ENCODE results near the gene MPRIP.
A peak's percentile ranks its signal among the peaks of the same experiment; 100 is the strongest.

Gene MPRIP

DNA sequence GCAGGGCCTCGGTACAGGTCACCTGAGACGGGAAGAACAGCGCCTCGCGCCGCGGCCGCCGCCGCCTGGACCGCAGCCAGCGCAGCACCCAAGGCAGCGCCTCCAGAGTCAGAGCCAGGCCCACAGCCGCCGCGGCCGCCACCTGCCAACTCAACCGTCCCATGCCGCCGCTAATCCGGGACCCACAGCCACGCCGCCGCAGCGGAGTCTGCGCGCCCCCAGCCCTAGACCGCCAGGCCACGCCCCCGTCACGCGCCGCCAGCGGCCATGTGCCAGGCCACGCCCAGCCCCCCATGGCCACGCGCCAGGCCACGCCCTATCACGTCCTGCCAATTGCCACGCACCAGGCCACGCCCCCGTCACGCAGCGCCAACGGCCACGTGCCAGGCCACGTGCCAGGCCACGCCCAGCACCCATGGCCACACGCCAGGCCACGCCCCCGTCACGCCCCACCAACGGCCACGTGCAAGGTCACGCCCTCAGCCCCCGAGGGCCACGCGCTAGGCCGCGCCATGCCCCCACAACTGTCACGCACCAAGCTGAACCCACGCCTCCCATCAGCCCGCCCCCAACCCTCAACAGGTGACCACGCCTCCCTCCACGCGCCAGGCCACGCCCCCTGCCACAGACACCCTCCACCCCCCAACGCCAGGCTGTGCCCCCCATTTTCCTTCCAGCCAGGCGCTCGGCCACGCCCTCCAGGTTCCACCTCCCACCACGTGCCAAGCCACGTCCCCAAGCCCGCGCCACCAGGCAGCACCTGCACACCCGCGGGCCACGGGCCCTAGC, 164.1 kb downstream of the MPRIP start, which contains the start of gene PLD6:
Gene PLD6, minus strand, starts transcription at position 210 of the 789 bp plus-strand sequence. Its CDS starts 47 bp downstream, at position 163.
- DNase-seq (ENCODE audit: low read depth) = peak; percentile 83

DNA sequence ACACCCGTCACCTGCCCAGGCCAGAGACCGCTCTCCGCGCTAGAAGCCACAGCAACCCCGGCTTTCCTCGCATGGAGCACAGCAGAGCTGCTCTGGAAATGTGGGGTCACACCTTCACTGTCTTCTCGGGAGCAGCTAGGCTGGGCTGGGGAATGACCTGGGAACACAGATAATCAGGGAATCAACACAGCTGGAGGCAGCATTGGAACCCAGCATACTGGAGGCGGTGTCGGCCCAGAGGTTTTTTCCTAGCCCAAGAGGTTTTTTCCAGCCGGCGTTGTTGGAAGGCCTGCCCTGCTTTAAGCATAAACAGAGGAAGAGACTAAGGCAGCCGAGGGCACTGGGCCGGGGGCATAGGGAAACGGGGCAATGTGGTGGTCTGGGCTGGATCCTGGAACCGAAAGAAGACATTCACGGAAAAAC, 164.7 kb downstream of the MPRIP start:
- DNase-seq (ENCODE audit: low read depth) = no peak

DNA sequence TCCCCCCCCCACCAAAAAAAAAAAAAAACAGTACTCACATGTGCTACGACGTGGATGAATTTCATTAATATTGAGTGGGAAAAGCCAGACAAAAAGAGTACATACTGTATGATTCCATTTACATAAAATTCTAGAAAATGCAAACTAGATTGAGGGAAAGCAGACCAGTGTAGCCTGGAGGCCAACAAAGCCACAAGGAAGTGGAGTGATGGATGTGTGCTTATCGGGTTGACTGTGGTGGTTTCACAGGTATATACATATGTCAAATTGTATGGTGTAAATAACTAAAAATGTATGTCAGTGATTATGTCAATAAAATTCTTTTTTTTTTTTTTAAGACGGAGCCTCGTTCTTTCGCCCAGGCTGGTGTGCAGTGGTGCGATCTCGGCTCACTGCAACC, 165.7 kb downstream of the MPRIP start:
- DNase-seq (ENCODE audit: low read depth) = no peak

DNA sequence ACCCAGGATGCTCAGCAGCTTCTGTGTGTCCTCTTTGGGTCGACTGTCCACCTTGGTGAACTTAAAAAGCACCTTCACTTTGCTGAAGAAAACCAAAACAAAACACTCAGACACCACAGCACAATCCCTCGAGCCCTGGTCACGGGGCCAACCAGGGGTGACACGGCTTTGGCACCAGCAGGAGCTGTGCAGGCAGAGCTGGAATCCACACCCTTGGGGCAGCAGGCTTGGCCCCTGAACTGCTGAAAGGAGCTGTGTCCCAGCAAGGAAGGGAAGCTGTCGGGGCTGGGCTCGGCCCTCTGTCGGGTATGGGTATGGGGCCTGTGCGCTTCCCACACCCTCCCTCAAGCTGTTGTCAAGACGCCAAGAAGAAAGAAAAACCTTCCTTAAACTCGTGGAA, 171.5 kb downstream of the MPRIP start:
- DNase-seq (ENCODE audit: low read depth) = no peak

DNA sequence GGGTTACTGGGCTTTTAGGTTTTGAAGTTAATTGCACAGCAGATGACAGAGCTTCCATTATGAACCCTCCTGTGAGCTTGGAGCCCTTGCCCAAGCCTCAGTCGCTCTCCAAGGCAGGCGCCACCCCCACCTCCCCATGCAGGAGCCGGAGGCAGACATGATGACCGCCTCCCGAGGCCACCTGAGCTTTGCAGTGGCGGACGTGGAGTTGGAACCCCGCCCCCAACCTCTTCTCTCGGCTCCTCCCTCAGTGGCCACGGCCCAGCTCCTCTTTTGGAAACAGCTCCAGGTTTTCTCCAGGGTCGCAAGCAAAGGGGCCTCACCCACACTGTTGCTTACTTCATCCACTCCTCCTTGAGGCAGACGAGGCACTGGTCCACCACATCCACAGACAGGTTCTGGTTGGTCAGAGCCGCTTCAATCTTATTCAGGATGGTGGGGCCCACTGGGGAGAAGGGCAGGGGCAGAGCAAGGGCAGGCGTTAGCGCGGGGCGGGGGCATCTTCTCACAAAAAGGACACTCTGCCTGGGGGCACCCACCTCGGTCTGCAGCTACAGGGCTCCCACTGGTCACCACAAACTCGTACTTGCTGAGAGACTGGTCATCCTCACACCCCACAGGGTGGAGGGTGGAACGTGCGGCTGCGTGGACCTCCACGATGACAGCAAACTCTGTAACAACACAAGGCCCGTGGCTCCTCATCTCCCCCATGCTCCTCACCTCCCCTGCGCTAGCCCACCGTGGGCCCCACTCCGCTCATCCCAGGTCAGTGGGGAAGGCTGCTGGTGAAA, 172.6 kb downstream of the MPRIP start:
- DNase-seq (ENCODE audit: low read depth) = no peak

DNA sequence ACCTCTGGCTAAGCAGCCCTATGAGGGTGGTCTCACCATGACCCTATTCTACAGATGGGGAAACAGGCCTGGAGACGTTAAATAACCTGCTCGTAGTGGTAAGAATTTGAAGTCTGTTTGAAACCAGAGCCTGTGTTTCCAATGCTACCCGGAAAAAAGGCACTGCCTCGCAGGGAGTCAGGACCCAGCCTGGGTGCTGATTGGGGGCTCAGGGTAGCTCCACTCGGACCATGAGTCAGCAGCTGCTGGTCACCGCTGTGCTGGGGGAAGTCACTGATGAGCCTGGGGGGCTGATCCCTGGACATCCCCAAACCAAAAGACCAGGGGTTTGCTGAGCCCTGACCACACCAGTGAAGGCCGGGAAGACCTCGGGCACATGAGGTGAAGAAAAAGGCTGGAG, 173.3 kb downstream of the MPRIP start:
- no peak for DNase-seq (ENCODE audit: low read depth)

DNA sequence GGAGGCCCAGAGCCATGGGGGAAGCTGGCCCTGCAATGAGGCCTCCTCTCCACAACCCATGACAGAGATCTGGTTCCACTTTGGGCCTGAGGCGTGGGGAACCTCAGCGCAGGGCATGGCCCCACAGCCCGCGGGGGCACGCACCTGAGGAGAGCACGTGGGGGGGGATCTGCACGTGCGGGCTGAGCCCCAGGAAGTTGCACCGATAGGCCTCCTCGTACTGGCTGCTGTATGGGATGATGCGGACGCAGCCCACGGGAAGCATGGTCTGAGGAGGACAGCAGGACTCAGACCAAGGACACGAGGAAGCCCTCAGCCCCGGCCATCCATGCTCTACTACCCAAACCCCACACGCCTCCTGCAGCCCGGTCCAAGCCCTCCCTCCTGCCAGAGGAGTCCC, 174.0 kb downstream of the MPRIP start:
- DNase-seq (ENCODE audit: low read depth) = no peak

DNA sequence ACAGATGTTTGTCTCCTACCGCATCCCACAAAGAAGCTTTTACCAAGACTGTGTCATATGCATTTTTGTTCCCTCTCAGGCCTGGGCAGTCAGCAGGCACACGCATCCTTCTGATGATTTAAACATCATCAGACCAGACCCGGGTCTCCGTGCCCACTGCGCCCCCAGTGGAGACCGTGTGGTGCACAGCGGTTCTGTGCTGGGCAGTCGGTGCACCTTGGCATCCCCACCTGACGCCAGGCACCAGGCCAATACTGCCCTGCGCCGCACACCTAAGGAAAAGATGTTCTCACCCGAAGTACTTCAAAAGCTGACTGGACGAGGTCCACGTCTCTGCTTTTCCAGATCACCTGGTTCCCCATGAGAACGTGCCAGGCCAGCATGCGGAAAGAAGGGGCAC, 174.5 kb downstream of the MPRIP start:
- DNase-seq (ENCODE audit: low read depth) = no peak

DNA sequence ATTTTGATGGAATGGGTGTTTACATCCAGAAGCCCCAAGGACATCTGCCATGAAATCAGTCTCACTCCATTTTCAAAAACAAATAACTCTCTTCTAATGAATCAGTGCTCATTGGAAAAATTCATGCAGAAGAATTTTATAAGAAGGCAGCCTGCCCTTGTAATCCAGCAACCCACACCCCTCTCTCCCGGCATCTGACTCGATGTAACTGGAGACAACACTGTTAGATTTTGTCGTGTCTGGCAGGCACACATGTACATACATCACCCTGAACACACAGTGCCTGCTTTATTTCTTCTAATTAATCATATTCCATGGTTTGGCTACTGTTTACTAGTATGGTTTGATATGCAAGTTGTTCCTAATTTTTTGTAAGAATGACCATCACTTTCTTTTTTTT, 175.7 kb downstream of the MPRIP start:
- DNase-seq (ENCODE audit: low read depth) = no peak

DNA sequence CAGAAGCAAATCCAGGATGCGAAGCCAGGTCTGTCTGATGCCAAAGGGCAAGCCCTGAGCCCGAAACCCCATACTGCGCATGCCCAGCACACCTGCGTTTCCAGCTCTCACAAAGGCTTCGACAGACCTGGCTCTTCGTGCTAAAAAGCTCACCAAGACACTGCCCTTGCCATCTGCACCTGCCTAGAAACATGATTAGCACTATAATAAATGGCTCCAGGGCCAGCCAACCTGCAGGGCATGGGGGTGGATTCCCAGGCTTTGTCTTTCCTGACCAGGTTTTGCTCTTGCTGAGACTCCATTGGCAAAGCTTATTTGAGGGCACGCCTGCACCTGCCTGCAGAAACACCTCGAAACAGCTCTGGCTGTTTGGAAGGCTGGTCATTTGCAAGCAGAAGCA, 178.3 kb downstream of the MPRIP start:
- DNase-seq (ENCODE audit: low read depth) = no peak

DNA sequence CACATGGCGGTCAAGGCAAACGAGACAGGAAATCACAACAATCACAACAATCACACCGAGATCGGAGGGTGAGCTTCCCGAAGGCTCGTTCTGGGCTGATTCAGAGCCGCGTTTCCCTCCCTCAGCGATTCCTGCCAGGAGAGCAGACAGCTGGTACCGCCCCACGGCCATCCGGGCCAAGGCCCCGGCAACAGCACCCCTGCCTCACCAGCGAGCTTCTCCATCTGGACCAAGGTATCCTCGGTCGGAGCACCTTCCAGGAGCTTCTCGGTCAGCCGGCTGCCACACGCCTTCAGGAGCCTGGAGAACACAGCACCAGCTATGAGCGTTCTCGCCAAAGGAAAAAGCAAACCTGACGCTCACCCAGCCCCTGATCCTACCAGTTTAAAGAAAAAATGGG, 179.1 kb downstream of the MPRIP start:
- DNase-seq (ENCODE audit: low read depth) = no peak

DNA sequence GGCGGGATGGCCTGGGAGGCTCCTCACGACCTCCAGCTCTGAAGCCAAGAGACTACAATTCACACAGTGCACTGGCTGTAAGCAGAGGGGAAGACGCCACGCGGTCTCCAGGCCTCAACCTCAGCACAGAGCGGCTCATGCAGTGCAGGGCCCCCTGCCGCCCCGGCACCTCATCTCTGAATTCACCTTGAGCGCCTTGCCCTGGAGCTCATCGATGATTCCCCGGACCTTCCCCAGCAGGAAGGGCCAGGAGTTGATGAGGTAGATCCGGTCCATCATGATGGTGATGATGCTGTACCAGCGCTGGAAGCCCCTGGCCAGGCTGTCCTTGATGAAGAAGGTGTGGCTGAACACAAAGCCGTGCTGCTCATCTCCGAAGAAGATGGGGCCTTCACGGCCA, 181.5 kb downstream of the MPRIP start:
- no peak for DNase-seq (ENCODE audit: low read depth)

DNA sequence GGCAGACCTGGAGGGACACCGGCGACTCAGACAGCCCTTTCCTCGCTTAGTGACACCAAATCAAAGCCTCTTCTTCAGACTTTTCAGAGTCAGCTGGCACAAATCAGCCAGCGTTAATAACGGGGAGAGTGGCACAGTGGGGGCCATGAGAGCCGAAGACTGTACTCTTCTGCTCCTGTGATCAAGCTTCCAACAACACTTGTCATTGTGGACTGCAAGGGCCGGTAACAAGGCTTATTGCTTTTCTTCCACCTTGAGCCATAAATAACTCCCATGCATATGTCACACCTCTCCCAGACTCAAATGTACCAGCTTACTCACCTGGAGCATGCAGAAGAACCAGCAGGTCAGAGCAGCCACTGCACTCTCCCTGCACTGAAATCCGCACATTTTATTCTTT, 181.9 kb downstream of the MPRIP start:
- no peak for DNase-seq (ENCODE audit: low read depth)

DNA sequence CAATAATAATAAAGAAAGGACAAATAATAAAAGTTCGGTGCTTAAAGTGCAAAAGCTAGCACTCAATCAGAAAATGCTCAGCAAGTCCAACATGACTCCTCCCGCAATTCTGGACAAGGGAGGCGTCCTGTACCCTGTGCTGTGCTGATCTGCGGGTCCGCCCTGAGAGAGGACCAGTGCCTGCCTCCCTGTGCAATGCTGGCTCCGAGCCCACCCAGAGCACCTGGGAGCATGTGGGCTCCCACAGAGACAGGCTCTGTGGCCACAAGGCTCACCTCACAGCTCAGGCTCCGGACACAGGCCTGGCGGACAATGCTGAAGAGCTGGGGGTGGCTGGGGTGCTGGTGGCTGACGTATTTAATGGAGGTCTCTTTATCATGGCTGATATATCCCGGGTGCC, 183.6 kb downstream of the MPRIP start:
- no peak for DNase-seq (ENCODE audit: low read depth)

DNA sequence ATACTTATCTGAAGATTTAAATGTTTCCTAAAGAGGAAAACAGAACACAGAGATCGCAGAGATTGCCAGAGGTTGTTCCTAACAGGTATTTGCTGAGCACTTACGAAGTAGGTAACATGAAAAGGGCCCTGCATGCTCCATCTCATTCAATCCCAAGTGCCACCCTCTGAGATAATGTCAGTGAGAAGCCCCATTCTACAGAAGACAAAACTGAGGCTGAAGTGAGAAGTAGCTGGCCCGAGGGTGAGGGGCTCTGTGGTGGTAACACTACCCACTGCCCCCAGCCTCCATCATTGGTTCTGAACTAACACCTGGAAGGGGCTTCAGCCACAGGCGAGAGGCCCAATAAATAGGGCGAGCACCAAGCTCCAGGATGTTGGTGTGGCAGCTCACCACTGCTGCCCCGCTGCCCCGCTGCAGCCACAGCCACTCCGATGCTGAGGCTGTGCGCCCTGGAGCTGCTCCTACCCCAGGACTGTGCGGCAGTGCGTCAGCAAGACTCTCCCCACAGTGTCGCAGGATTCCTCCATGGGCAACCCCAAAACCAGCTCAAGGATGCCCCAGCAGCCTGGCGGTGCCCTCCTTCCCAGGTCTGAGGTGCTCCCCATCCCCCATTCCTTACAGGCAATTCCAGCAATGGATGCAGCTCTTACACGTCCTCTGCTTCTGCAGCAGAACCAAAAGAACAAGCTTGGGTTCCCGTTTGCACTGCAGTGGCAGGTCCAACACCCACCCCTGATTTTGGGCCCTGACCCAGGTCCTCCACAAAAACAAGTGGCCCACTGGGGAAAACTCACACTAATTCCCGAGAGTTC, 184.4 kb downstream of the MPRIP start:
- no peak for DNase-seq (ENCODE audit: low read depth)

DNA sequence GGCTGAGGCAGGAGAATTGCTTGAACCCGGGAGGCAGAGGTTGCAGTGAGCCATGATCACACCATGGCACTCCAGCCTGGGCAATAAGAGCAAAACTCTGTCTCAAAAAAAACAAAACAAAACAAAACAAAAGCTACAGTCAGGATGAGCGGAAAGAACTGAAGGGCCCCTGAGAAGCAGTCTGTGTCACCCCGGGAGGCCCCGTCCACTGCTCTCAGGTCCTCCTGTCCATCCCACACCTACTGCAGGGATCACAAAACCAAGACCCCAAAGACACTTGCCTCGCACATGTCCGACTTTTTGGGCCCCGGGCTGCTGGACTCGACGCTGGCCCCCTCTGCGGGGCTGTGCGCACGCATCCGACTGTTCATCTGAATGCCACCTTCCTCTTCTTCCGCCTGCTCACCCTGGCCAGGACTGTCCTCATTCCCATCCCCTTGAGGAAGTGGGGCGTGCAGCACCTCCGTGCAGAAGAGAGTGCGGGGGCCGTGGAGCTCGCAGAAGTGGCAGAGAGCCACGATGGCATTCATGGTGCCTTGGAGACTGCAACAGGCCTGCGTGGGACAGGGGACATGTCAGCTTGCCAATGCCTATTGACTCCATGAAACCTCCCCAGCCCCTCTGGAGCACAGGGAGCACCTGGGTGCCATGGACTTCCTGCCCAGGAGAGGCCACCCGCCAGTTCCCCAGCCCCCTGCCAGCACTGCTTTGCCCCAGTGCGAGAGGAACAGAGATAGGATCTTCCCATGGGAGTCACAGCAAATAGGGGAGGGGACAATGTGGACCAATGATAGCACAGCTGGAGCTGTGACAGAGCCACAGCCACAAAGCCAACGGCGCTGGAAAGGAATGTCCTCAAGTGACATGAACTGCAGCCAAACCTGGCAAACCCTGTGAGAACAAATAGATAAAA, 185.6 kb downstream of the MPRIP start:
- DNase-seq (ENCODE audit: low read depth) = no peak

DNA sequence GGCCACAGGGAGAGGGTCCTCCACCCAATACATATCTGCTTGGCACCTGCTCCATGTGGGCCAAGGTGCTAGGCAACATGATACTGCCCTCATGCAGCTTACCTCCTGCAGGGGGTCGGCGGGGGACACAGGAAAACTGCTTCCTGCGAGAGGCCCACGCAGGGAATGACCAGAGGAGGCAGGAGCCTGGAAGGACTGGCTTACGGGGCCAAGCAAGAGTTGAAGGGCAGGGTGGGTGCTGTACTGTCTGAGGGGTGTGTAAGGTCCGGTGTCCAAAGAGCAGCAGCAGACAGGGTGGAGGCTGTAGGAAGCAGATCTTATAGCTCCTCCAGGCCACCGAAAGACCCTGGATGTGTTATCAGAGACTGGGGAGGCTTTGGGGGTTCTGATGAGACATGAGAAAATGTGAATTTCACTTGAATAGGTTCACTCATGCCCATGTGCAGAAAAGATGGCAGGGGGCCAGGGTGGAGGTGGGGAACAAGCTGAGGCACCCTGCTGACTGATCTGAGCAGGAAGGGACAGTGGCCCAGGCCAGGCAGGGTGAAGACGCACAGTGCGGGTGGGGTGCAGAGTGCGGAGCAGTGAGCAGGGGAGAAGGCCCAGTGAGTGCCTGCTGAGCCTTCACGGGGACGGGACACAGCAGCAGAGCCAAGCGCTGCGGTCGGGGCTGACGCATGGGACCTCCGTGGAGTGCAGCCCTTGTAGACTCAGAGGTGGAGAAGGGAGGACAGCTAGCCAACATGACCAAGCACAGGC, 186.4 kb downstream of the MPRIP start:
- DNase-seq (ENCODE audit: low read depth) = no peak

DNA sequence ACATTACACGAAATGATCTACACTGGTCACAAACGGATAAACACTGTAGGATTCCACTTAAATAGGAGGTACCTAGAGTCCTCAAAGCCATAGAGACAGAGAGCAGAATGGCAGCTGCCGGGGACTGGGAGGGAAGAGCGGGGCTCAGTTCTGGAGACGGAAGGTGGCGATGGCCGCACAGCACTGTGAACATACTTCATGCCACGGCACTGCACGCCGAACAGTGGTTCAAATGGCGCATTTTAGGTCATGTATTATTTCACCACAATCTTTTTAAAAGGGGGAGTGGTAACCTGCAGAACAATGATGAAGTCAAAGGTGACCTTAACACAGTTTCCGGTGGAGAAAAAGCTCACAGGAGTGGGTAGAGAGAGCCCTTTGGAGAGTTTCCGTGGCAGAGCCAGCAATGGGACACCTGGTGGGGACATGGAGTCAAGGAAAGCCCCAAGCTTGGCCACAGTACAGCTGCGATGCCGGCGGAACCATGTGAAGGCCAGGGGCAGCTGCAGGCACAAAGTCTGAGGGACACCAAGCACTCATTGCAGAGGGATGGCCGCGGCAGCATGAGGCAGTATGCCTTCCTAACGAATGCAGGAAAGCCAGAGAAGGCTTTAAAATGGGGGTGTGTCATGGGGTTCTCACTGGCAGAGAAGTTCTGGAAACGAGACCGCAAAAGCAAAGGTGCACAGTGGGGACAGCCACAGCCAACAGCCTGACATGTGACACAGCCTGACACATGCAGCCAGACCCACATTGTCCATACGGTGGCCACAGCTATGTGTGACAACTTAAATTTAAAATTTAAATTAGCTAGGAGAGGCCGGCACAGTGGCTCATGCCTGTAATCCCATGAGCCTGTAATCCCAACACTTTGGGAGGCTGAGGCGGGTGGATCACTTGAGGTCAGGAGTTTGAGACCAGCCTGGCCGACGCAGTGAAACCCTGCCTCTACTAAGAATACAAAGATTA, 187.4 kb downstream of the MPRIP start:
- no peak for DNase-seq (ENCODE audit: low read depth)

DNA sequence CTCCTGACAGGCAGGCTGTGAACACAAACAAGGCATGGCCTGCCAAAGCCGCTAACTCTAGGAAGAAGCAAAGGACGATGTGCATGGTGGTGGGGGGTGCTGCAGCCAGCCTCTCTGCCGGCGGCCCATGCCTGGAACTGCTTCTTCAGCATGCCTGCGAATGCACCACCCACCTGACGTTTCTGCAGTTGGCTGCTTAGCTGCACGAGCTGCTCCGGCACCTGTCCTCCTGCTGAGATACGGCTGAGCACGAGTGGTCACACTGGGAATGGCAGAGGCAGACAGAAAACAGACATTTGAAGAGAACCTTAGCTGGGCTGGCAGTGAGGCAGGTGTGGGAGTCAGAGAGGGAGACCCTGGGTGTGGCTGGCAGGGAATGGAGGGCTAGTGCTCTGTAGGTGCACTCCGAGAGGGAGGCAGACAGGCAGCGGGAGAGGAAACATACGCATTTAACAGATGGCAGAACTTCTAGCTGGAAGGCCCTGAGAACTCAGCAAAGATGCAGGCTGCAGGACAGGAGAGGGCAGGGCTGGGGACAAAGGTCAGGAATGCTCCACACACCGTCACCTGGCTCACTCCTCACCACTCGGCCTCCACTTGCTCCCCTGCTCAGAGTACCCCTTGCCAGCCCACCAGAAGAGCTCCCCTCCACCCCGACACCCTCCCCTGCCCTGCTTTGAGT, 189.5 kb downstream of the MPRIP start:
- no peak for DNase-seq (ENCODE audit: low read depth)

Data from HS-27A (cell line).